Right lobe of liver (tissue), 4 donors: ENCODE measurements around the gene CYP2A13.
"Not testable (repeated sequence)": the region's sequence is repeated elsewhere in the genome, so short reads cannot be mapped to it uniquely, and the experiment has no call there.

Experiments used
- POLR2A ChIP-seq: fragments of 450-650 bp; IDR thresholded peaks from one replicate; pipeline ENCODE4 v1.6.1; 2017; ENCODE audit warnings: antibody characterized with exemption, mild to moderate bottlenecking
- TF ChIP-seq, protein P1 (sequence below), 4 donors: fragments of 200-600 bp in 3 of 4; fragments of 450-650 bp in 1 of 4; IDR thresholded peaks; one replicate each; pipeline versions ENCODE4 v1.5.1 to v1.8.0; 2016 to 2022; ENCODE audit warnings: antibody characterized with exemption in 4 of 4, mild to moderate bottlenecking in 2 of 4
- donor health status: DM: no; HTN: no; CAD: no.
- donor health status: DM: no; HTN: no; CAD: no.
- donor health status: DM: no; HTN: yes; CAD: no.

DNA sequence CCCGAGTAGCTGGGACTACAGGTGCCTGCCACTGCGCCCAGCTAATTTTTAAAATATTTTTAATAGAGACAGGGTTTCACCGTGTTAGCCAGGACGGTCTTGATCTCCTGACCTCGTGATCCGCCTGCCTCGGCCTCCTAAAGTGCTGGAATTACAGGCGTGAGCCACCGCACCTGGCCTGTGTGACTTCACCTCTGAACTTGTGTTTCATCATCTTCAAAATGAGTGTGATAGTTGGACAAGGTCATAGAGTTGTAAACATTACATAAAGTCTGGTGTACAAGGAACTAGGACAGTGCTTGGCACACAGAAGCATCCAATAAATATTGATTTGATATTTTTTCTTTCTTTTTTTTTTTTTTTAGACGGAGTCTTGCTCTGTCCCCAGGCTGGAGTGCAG, 34.9 kb upstream of the CYP2A13 start:
- TF ChIP-seq, protein P1, sequence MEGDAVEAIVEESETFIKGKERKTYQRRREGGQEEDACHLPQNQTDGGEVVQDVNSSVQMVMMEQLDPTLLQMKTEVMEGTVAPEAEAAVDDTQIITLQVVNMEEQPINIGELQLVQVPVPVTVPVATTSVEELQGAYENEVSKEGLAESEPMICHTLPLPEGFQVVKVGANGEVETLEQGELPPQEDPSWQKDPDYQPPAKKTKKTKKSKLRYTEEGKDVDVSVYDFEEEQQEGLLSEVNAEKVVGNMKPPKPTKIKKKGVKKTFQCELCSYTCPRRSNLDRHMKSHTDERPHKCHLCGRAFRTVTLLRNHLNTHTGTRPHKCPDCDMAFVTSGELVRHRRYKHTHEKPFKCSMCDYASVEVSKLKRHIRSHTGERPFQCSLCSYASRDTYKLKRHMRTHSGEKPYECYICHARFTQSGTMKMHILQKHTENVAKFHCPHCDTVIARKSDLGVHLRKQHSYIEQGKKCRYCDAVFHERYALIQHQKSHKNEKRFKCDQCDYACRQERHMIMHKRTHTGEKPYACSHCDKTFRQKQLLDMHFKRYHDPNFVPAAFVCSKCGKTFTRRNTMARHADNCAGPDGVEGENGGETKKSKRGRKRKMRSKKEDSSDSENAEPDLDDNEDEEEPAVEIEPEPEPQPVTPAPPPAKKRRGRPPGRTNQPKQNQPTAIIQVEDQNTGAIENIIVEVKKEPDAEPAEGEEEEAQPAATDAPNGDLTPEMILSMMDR (IDR thresholded peaks at IDR 0.05) = not testable (repeated sequence)
- not testable (repeated sequence) for TF ChIP-seq POLR2A
